HepG2 (cell line): Measurements from ENCODE around the gene TECTA. TPM values are rescaled to one million over a fixed set of nuclear protein-coding genes. Genes with fewer than 3 reads are reported as not detected.

ENCODE experiments used
- ATAC-seq: fragments of 200-7000 bp; cut with Tn5 transposase; 3 replicates; pipeline ENCODE4 v1.9.1; 2020; ENCODE audit warnings: mild to moderate bottlenecking, moderate library complexity
- BruUV-seq: library from RNA; stranded (reverse); fragments of 400-500 nt; replicated peaks from 2 replicates; lab custom pipeline; 2021; lab: Mats Ljungman, UMichigan
- CTCF ChIA-PET: fragments of 300-600 bp; formaldehyde crosslinking; extraction: SDS; loops from one replicate; lab custom pipeline; 2021; ENCODE audit warnings: low total read pairs, inconsistent platforms, low intra/inter-chr PET ratio; lab: Yijun Ruan, JAX
- POLR2A ChIA-PET: fragments of 350-600 bp; sonication (Branson Sonifier 250); formaldehyde crosslinking; loops from one replicate; lab custom pipeline; 2020; ENCODE audit warnings: antibody characterized with exemption, inconsistent platforms; lab: Yijun Ruan, JAX
- DNase-seq: peaks from one replicate; pipeline ENCODE4 v3.0.0-alpha.2; 2015; ENCODE audit warnings: low spot score
- FAIRE-seq: peaks from 3 replicates; lab custom pipeline; 2011; peaks lifted over from hg19 to GRCh38; lab: Jason Lieb, UNC
- H2AFZ ChIP-seq: one replicate; pipeline ENCODE4 v1.6.1; 2011; ENCODE audit warnings: low read length, inconsistent platforms
- H3K27ac ChIP-seq: fragments of 300-600 bp; 3 replicates; pipeline ENCODE4 v1.8.0; 2011; ENCODE audit warnings: mixed run types, mild to moderate bottlenecking, mixed read lengths, low read length, inconsistent platforms; ENCODE audit not compliant: insufficient read depth; ENCODE audit errors: extremely low read length
- H3K27me3 ChIP-seq, 2 experiments: fragments of 200-600 bp in 1 of 2; 2 replicates in 1 of 2; 3 replicates in 1 of 2; pipeline versions ENCODE4 v1.6.0 to v1.8.0; 2011; ENCODE audit warnings: low read length in 2 of 2, mild to moderate bottlenecking in 2 of 2, moderate library complexity in 2 of 2, inconsistent platforms in 1 of 2; ENCODE audit not compliant: insufficient read depth in 2 of 2, control insufficient read depth in 1 of 2
- H3K36me3 ChIP-seq, 2 experiments: fragments of 200-600 bp in 1 of 2; replicated peaks in 1 of 2; 2 replicates in 1 of 2; 3 replicates in 1 of 2; pipeline versions ENCODE4 v1.5.1 to v1.8.0; 2011; ENCODE audit warnings: low read length in 2 of 2, inconsistent platforms in 1 of 2; ENCODE audit not compliant: insufficient read depth in 2 of 2, control insufficient read depth in 1 of 2
- H3K4me1 ChIP-seq: 2 replicates; pipeline ENCODE4 v1.5.1; 2012; ENCODE audit warnings: low read length, inconsistent platforms; ENCODE audit not compliant: insufficient read depth
- H3K4me2 ChIP-seq: 2 replicates; pipeline ENCODE4 v1.6.0; 2011; ENCODE audit warnings: low read depth, low read length, inconsistent platforms
- H3K4me3 ChIP-seq, 3 experiments: fragments of 200-600 bp in 1 of 3; sonication (generic), shearing (Covaris generic) in 1 of 3; replicated peaks in 1 of 3; 2 replicates each; pipeline ENCODE4 v1.5.1; 2011 to 2016; ENCODE audit warnings: low read length in 3 of 3, inconsistent platforms in 2 of 3, low read depth in 2 of 3, mild to moderate bottlenecking in 2 of 3, control low read depth in 1 of 3, mixed read lengths in 1 of 3; ENCODE audit not compliant: insufficient read depth in 1 of 3
- H3K79me2 ChIP-seq: one replicate; pipeline ENCODE4 v1.6.1; 2011; ENCODE audit warnings: low read length, inconsistent platforms; ENCODE audit not compliant: insufficient read depth
- H3K9ac ChIP-seq: 2 replicates; pipeline ENCODE4 v1.6.0; 2011; ENCODE audit warnings: mild to moderate bottlenecking, low read depth, low read length, inconsistent platforms; ENCODE audit not compliant: insufficient read depth
- H3K9me3 ChIP-seq: 2 replicates; pipeline ENCODE4 v1.5.1; 2012; ENCODE audit warnings: mild to moderate bottlenecking, low read length
- H4K20me1 ChIP-seq: 2 replicates; pipeline ENCODE4 v1.6.0; 2011; ENCODE audit warnings: inconsistent platforms, mild to moderate bottlenecking, low read length, moderate library complexity; ENCODE audit not compliant: insufficient read depth
- ARNTL ChIP-seq: sonication (generic); formaldehyde crosslinking; IDR thresholded peaks from 2 replicates; pipeline ENCODE4 v1.4.0; 2020; ENCODE audit warnings: mild to moderate bottlenecking, missing genetic modification reagents
- BORCS8-MEF2B ChIP-seq: sonication (generic); formaldehyde crosslinking; IDR thresholded peaks from 2 replicates; pipeline ENCODE4 v1.8.0; 2022; ENCODE audit warnings: mild to moderate bottlenecking, missing genetic modification reagents
- CAMTA2 ChIP-seq: sonication (generic); formaldehyde crosslinking; IDR thresholded peaks from 2 replicates; pipeline ENCODE4 v1.4.0; 2020; ENCODE audit warnings: mild to moderate bottlenecking, missing genetic modification reagents, borderline replicate concordance
- CCAR2 ChIP-seq: fragments of 200-400 bp; formaldehyde crosslinking; optimal IDR thresholded peaks from 2 replicates; pipeline ENCODE3; 2018; ENCODE audit warnings: low read depth, mild to moderate bottlenecking, low read length, moderate library complexity
- HIVEP1 ChIP-seq: sonication (generic); formaldehyde crosslinking; IDR thresholded peaks from 2 replicates; pipeline ENCODE4 v1.4.0; 2020; ENCODE audit warnings: mild to moderate bottlenecking, missing genetic modification reagents
- IRX3 ChIP-seq: sonication (generic); formaldehyde crosslinking; IDR thresholded peaks from 2 replicates; pipeline ENCODE4 v1.8.1; 2023; ENCODE audit warnings: mild to moderate bottlenecking, low read depth, missing genetic modification reagents, borderline replicate concordance
- RNF2 ChIP-seq: fragments of 450-650 bp; conservative IDR thresholded peaks from 2 replicates; pipeline ENCODE4 v1.6.1; 2016; ENCODE audit warnings: low read depth
- SRSF9 ChIP-seq: fragments of 200-400 bp; formaldehyde crosslinking; IDR thresholded peaks from 2 replicates; pipeline ENCODE4 v1.6.1; 2018; ENCODE audit warnings: borderline replicate concordance, mild to moderate bottlenecking, low read depth, low read length; ENCODE audit not compliant: insufficient read depth, poor library complexity, severe bottlenecking
- ZNF101 ChIP-seq: sonication (generic); formaldehyde crosslinking; IDR thresholded peaks from 2 replicates; pipeline ENCODE4 v1.4.0; 2020; ENCODE audit warnings: mild to moderate bottlenecking, low read depth, missing genetic modification reagents, borderline replicate concordance
- ZNF292 ChIP-seq: sonication (generic); formaldehyde crosslinking; IDR thresholded peaks from 2 replicates; pipeline ENCODE4 v1.8.1; 2022; ENCODE audit warnings: mild to moderate bottlenecking, low read depth, missing genetic modification reagents, borderline replicate concordance
- ZNF326 ChIP-seq: sonication (generic); formaldehyde crosslinking; IDR thresholded peaks from 2 replicates; pipeline ENCODE4 v1.4.0; 2020; ENCODE audit warnings: missing genetic modification reagents, borderline replicate concordance
- ZNF460 ChIP-seq: sonication (generic); formaldehyde crosslinking; IDR thresholded peaks from 2 replicates; pipeline ENCODE4 v1.5.1; 2020; ENCODE audit warnings: missing genetic modification reagents, mild to moderate bottlenecking, borderline replicate concordance
- ZNF547 ChIP-seq: sonication (generic); formaldehyde crosslinking; IDR thresholded peaks from 2 replicates; pipeline ENCODE4 v1.5.1; 2020; ENCODE audit warnings: mild to moderate bottlenecking, missing genetic modification reagents
- ZNF768 ChIP-seq: sonication (generic); formaldehyde crosslinking; IDR thresholded peaks from 2 replicates; pipeline ENCODE4 v1.4.0; 2020; ENCODE audit warnings: missing genetic modification reagents
- ZNF775 ChIP-seq: sonication (generic); formaldehyde crosslinking; IDR thresholded peaks from 2 replicates; pipeline ENCODE4 v1.4.0; 2020; ENCODE audit warnings: missing genetic modification reagents, mild to moderate bottlenecking, moderate library complexity, borderline replicate concordance
- ZSCAN30 ChIP-seq: sonication (generic); formaldehyde crosslinking; IDR thresholded peaks from 2 replicates; pipeline ENCODE4 v1.5.0; 2020; ENCODE audit warnings: mild to moderate bottlenecking, missing genetic modification reagents
- WGBS: methylation state at CpG from one replicate; pipeline ENCODE4 v1.1.6; 2017; ENCODE audit warnings: low lambda C conversion rate; 5-methylcytosine and 5-hydroxymethylcytosine counted together
- in situ Hi-C: cut with HindIII; loops from 2 replicates; pipeline ENCODE4 v1.10.0; 2017; ENCODE audit warnings: low pct_unique_long_range_greater_than_20kb; ENCODE audit not compliant: extremely low pct_ligation_motif_present
- intact Hi-C: fragments of 100-400 bp; cut with micrococcal nuclease; formaldehyde crosslinking; loops from one replicate; pipeline ENCODE4 v1.10.0; 2022; ENCODE audit not compliant: unreplicated experiment
- polyA plus RNA-seq, 8 experiments: library from polyadenylated mRNA; depleted of rRNA in 3 of 8; stranded (reverse) in 7 of 8; unstranded in 1 of 8; fragments of >200 nt; fragmentation: Illumina TruSeq in 4 of 8; extraction: Trizol in 4 of 8; gene quantifications; 2 replicates each; pipeline versions ENCODE4 v1.2.1 to v1.2.3, GENCODE V29; 2011 to 2016; ENCODE audit warnings: low read depth in 4 of 8, missing spikeins in 1 of 8, mixed read lengths in 1 of 8; ENCODE audit not compliant: insufficient read depth in 1 of 8
- total RNA-seq, 5 experiments: library from RNA; depleted of rRNA; stranded (reverse); fragments of >200 nt; fragmentation: Illumina TruSeq; extraction: Trizol; gene quantifications; 2 replicates each; pipeline ENCODE4 v1.2.3, GENCODE V29; 2016; ENCODE audit warnings: low read depth in 1 of 5
- TF ChIP-seq, protein P1 (sequence below): sonication (generic); formaldehyde crosslinking; IDR thresholded peaks from 2 replicates; pipeline ENCODE4 v1.5.0; 2020; ENCODE audit warnings: missing genetic modification reagents, mild to moderate bottlenecking, borderline replicate concordance

Gene TECTA
- total and polyA plus RNA-seq, 2 of the 13 experiments (the other 11 are each of a cell fraction or from before 2014, with no cell fraction given): 0.04 to 0.17 TPM

DNA sequence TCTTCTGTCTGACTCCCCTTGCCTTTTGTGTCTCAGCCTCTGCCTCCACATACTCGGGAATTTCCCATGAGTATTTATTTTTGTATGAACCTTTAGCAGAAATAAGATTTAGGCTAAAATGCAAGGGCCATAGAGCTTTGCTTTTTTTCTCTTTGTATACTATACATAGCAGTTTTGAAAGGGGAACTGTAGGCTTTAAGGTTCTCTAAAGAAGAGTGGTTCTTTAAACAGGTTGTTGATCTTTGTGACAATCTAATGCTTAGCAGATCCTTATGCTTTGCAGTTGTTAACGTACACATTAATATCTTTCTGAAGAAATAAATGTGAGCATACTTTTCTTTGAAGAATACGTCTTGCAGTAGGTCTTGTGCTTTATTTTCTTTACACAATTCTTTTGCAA is 42.1 kb upstream of the TECTA start (continued):
- no peak for TF ChIP-seq ZNF768
- no peak for TF ChIP-seq ARNTL (CRISPR knock-in tag)
- TF ChIP-seq, protein P1, sequence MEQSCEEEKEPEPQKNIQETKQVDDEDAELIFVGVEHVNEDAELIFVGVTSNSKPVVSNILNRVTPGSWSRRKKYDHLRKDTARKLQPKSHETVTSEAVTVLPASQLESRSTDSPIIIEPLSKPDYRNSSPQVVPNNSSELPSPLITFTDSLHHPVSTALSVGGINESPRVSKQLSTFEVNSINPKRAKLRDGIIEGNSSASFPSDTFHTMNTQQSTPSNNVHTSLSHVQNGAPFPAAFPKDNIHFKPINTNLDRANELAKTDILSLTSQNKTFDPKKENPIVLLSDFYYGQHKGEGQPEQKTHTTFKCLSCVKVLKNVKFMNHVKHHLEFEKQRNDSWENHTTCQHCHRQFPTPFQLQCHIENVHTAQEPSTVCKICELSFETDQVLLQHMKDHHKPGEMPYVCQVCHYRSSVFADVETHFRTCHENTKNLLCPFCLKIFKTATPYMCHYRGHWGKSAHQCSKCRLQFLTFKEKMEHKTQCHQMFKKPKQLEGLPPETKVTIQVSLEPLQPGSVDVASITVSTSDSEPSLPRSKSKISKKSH: no peak
- TF ChIP-seq HIVEP1 (CRISPR knock-in tag): no peak

DNA sequence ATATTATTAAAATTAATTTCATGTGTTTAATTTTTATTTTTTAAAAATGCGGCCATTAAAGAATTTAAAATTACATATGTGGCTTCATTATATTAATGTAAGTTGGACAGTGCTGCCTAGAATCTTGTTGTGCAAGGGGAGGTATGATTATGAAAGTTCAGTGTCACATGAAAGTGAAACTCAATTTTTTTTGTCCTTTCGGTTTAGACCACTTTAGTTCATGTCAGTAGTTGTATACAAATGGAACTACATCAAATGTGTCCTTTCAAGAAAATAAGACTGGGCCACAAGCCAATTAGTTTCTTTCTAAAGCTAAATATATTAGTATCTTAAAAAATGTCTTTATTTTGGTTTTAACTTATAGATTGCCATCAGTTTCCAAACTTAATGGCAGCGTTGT is 41.4 kb upstream of the TECTA start:
- 99% methylated on average over 3 of the region's 3 CpGs for WGBS
- TF ChIP-seq ZNF460 (no peak), CAMTA2 (CRISPR knock-in tag) (no peak), ZNF101 (no peak), ZNF326 (CRISPR knock-in tag) (no peak), ZNF775 (no peak), ZNF547 (CRISPR knock-in tag) (no peak), ZSCAN30 (CRISPR knock-in tag) (no peak), RNF2 (no peak), CCAR2 (no peak), BORCS8-MEF2B (CRISPR knock-in tag) (no peak), IRX3 (CRISPR knock-in tag) (no peak), SRSF9 (no peak), ZNF292 (CRISPR knock-in tag) (no peak)
- Histone ChIP-seq H4K20me1 (no peaks in the 10 kb centered on the region), H2AFZ (no peak overlapping the region), H3K4me3 (no peak overlapping the region), H3K36me3 (peaks cover 0 to 12% of the 10 kb centered on the region in 2 experiments), H3K4me2 (no peak overlapping the region), H3K79me2 (no peaks in the 10 kb centered on the region), H3K27me3 (no peaks in the 10 kb centered on the region), H3K4me1 (no peaks in the 10 kb centered on the region), H3K9me3 (no peaks in the 10 kb centered on the region), H3K27ac (no peak overlapping the region), H3K9ac (no peak overlapping the region)
- BruUV-seq: no TSS peak
- intact Hi-C loops (no loop called here), in situ Hi-C loops (no loop called here)
- no peak for FAIRE-seq
- no peak for ATAC-seq
- ChIA-PET CTCF (no interaction called here), POLR2A (no interaction called here)
- DNase-seq: no peak
